GM18951 (cell line): Measurements from ENCODE around the gene ZNF775.

Experiments used
- POLR2A ChIP-seq: IDR thresholded peaks from 4 replicates; pipeline ENCODE4 v1.6.1; 2011; ENCODE audit warnings: mild to moderate bottlenecking; ENCODE audit not compliant: insufficient read length, insufficient read depth; ENCODE audit errors: extremely low read depth
- in situ Hi-C: fragments of 300-500 bp; cut with MboI; formaldehyde crosslinking; loops from one replicate; pipeline ENCODE4 v1.12.0; 2022; ENCODE audit warnings: low sequenced_read_pairs, mixed read lengths, inconsistent platforms; ENCODE audit not compliant: unreplicated experiment

Gene ZNF775

GRCh38 chr7:150415161-150416153 is 36.3 kb downstream of the ZNF775 start:
- in situ Hi-C loops = no loop called here
- no peak for TF ChIP-seq POLR2A

- in situ Hi-C loops = no loop called here
- TF ChIP-seq POLR2A = no peak
Measured at GRCh38 chr7:150417239-150417638, 38.1 kb downstream of the ZNF775 start.

GRCh38 chr7:150417863-150418262 is 38.7 kb downstream of the ZNF775 start:
- in situ Hi-C loops = no loop called here
- no peak for TF ChIP-seq POLR2A

GRCh38 chr7:150420242-150420641 is 41.1 kb downstream of the ZNF775 start:
- in situ Hi-C loops = no loop called here
- TF ChIP-seq POLR2A = no peak

- TF ChIP-seq POLR2A = no peak
- in situ Hi-C loops = no loop called here
Measured at GRCh38 chr7:150420987-150421674, 42.0 kb downstream of the ZNF775 start.

- in situ Hi-C loops = no loop called here
- no peak for TF ChIP-seq POLR2A
Measured at GRCh38 chr7:150421831-150422230, 42.7 kb downstream of the ZNF775 start.

- TF ChIP-seq POLR2A = no peak
- in situ Hi-C loops = no loop called here
Measured at GRCh38 chr7:150425670-150426069, 46.5 kb downstream of the ZNF775 start.

GRCh38 chr7:150428671-150429451 is 49.7 kb downstream of the ZNF775 start:
- no peak for TF ChIP-seq POLR2A
- in situ Hi-C loops = no loop called here

GRCh38 chr7:150429699-150430098 is 50.6 kb downstream of the ZNF775 start:
- in situ Hi-C loops = loop anchor here (10.0 kb wide), 1 partner anchor 325 kb away; no protein-coding TSS in a partner anchor
- no peak for TF ChIP-seq POLR2A

GRCh38 chr7:150430465-150431085 is 51.4 kb downstream of the ZNF775 start:
- TF ChIP-seq POLR2A = no peak
- in situ Hi-C loops = loop anchor here (10.0 kb wide), 1 partner anchor 324 kb away; no protein-coding TSS in a partner anchor

- in situ Hi-C loops = loop anchor here (10.0 kb wide), 1 partner anchor 323 kb away; no protein-coding TSS in a partner anchor
- TF ChIP-seq POLR2A = no peak
Measured at GRCh38 chr7:150431839-150432658, 52.9 kb downstream of the ZNF775 start.
